IMR-90 (cell line): Measurements from ENCODE around the gene RMI1.

Experiments used
- CHD1 ChIP-seq: IDR thresholded peaks from 2 replicates; pipeline ENCODE4 v1.6.1; 2012; ENCODE audit warnings: low read depth, low read length, improper control_type of control experiment
- CTCF ChIP-seq: conservative IDR thresholded peaks from 2 replicates; pipeline ENCODE4 v1.5.1; 2012; ENCODE audit warnings: mild to moderate bottlenecking, low read depth, low read length, improper control_type of control experiment
- MAZ ChIP-seq: IDR thresholded peaks from 2 replicates; pipeline ENCODE4 v1.6.1; 2012; ENCODE audit warnings: low read depth, mild to moderate bottlenecking, low read length, improper control_type of control experiment, moderate library complexity, borderline replicate concordance
- POLR2A ChIP-seq: IDR thresholded peaks from 2 replicates; pipeline ENCODE4 v1.6.1; 2012; ENCODE audit warnings: mild to moderate bottlenecking, low read depth, low read length
- RAD21 ChIP-seq: IDR thresholded peaks from 2 replicates; pipeline ENCODE4 v1.6.1; 2012; ENCODE audit warnings: low read length, improper control_type of control experiment
- RCOR1 ChIP-seq: IDR thresholded peaks from 2 replicates; pipeline ENCODE4 v1.6.1; 2012; ENCODE audit warnings: mild to moderate bottlenecking, low read length, improper control_type of control experiment; ENCODE audit not compliant: insufficient replicate concordance

- no peak for TF ChIP-seq CTCF
- no peak for TF ChIP-seq POLR2A
- TF ChIP-seq CHD1 = no peak
- TF ChIP-seq RAD21 = no peak
- no peak for TF ChIP-seq MAZ
- TF ChIP-seq RCOR1 = no peak
Measured at GRCh38 chr9:83962165-83962564, 18.4 kb upstream of the RMI1 start.
